Gastroesophageal sphincter (tissue), 4 donors: ENCODE measurements around the gene DRC7. TPM values are rescaled to one million over a fixed set of nuclear protein-coding genes. Genes with fewer than 3 reads are reported as not detected.

Experiments used
- ATAC-seq: fragments of 150-250 bp; one replicate; pipeline ENCODE4 v1.9.1; 2016; ENCODE audit warnings: mild to moderate bottlenecking, moderate library complexity
- H3K27ac ChIP-seq, 4 donors: fragments of 200-600 bp; sonication (generic) in 3 of 4; 1 replicate in 3 of 4; 2 replicates in 1 of 4; pipeline ENCODE4 v1.5.1; 2016 to 2019
- H3K27me3 ChIP-seq: fragments of 200-600 bp; sonication (generic); one replicate; pipeline ENCODE4 v1.5.1; 2019
- H3K36me3 ChIP-seq, 2 donors: fragments of 200-600 bp; sonication (generic); one replicate each; pipeline ENCODE4 v1.5.1; 2019; ENCODE audit warnings: control low read depth in 1 of 2
- H3K4me1 ChIP-seq, 3 donors: fragments of 200-600 bp; sonication (generic); 1 replicate in 2 of 3; 2 replicates in 1 of 3; pipeline ENCODE4 v1.5.1; 2016 to 2019; ENCODE audit warnings: control low read depth in 2 of 3
- H3K4me3 ChIP-seq, 2 donors: fragments of 200-600 bp; sonication (generic); one replicate each; pipeline ENCODE4 v1.5.1; 2019; ENCODE audit warnings: mild to moderate bottlenecking in 1 of 2, moderate library complexity in 1 of 2
- H3K9me3 ChIP-seq, 3 donors: fragments of 200-600 bp; sonication (generic); one replicate each; pipeline ENCODE4 v1.5.1; 2017 to 2019; ENCODE audit warnings: control low read depth in 2 of 3
- CTCF ChIP-seq, 4 experiments: fragments of 200-600 bp in 2 of 4; fragments of 450-650 bp in 2 of 4; sonication (generic) in 1 of 4; IDR thresholded peaks; one replicate each; pipeline ENCODE4 v1.5.1; 2017 to 2019; ENCODE audit warnings: antibody characterized with exemption in 4 of 4, mild to moderate bottlenecking in 2 of 4, moderate library complexity in 2 of 4
- EP300 ChIP-seq: sonication (generic); formaldehyde crosslinking; IDR thresholded peaks from one replicate; pipeline ENCODE4 v1.6.1; 2017; ENCODE audit warnings: antibody characterized with exemption, mild to moderate bottlenecking
- POLR2A ChIP-seq, 2 donors: fragments of 450-650 bp; IDR thresholded peaks; one replicate each; pipeline ENCODE4 v1.6.1; 2017; ENCODE audit warnings: antibody characterized with exemption in 2 of 2, mild to moderate bottlenecking in 2 of 2, moderate library complexity in 1 of 2
- POLR2AphosphoS5 ChIP-seq: sonication (generic); formaldehyde crosslinking; IDR thresholded peaks from one replicate; pipeline ENCODE4 v1.6.1; 2017; ENCODE audit warnings: antibody characterized with exemption
- WGBS, 2 donors: methylation state at CpG; one replicate each; pipeline ENCODE4 v1.1.5; 2018; ENCODE audit warnings: low coverage in 1 of 2; 5-methylcytosine and 5-hydroxymethylcytosine counted together
- total RNA-seq, 4 donors: library from RNA; depleted of rRNA; stranded (reverse); fragments of >200 nt; gene quantifications; one replicate each; pipeline ENCODE4 v1.1.0, GENCODE V29; 2016

DRC7 gene
- total RNA-seq, 4 donors from 2014 or later, result 0.15 TPM; not detected in 3

- H3K4me3 ChIP-seq, result no peak overlapping the region
- no peaks in the 10 kb centered on the region for H3K9me3 ChIP-seq
- no peaks in the 10 kb centered on the region for H3K4me1 ChIP-seq
- no peak overlapping the region for H3K27ac ChIP-seq
- TF ChIP-seq EP300, result no peak
- no peak for TF ChIP-seq POLR2A (IDR thresholded peaks at IDR 0.05)
- no peak for TF ChIP-seq POLR2AphosphoS5
- TF ChIP-seq CTCF (IDR thresholded peaks at IDR 0.05), result no peak
- H3K36me3 ChIP-seq, result peaks cover 0 to 76% of the 10 kb centered on the region in 2 donors
- ATAC-seq, result no peak
- H3K27me3 ChIP-seq, result no peaks in the 10 kb centered on the region
- 93% methylated on average over 3 of the region's 26 CpGs; no CpG with 5 or more reads in 1 of the 2 donors for WGBS, 2 donors
Observed at GRCh38 chr16:57771141-57771785, 76.7 kb downstream of the DRC7 start.

GRCh38 chr16:57773019-57773418 is 78.4 kb downstream of the DRC7 start:
- WGBS, 2 donors, result 67% methylated on average over 9 of the region's 11 CpGs; no CpG with 5 or more reads in 1 of the 2 donors
- H3K36me3 ChIP-seq, result peaks cover 0 to 70% of the 10 kb centered on the region in 2 donors

DNA sequence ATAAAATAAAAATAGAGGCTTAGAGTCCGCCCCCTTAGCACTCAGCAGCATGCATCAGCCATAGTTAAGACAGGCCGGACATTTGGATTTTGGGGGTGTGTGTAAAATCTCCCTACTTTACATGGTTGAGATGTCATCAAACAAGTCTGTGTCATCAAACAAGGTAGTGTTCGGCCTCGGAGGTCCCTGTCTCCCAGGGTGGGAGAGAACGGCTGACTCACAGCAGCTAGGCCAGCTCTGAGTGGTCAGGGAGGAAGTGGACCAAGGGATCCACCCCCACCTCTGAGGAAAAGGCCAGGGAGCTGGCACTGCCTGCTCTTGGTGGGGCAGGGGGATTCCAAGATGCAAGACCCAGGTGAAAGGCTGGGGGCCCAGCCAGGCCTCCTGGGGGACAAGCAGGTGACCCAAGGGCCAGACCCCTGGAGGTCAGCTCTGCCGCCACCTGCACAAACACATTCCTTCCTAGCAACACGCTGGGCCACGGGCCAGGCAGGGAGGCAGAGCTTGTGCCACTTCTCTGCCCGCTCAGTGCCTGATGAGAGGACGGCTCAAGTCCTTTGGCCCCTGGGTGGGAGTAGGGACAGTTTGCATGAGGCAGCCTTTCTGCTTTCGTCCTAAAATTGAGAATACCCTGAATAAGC is 79.2 kb downstream of the DRC7 start:
- H3K36me3 ChIP-seq, result peaks cover 0 to 62% of the 10 kb centered on the region in 2 donors
- no peak for ATAC-seq
- no peaks in the 10 kb centered on the region for H3K4me1 ChIP-seq
- no peak overlapping the region for H3K4me3 ChIP-seq
- H3K27ac ChIP-seq, result no peak overlapping the region
- H3K9me3 ChIP-seq, result no peaks in the 10 kb centered on the region
- no peaks in the 10 kb centered on the region for H3K27me3 ChIP-seq
- TF ChIP-seq POLR2A (IDR thresholded peaks at IDR 0.05) (no peak), EP300 (no peak), CTCF (IDR thresholded peaks at IDR 0.05) (no peak), POLR2AphosphoS5 (no peak)
- 80 to 85% methylated on average over 4 to 11 of the region's 11 CpGs for WGBS, 2 donors

More at GRCh38 chr16:57773019-57773418, 78.4 kb downstream of the DRC7 start:
- ATAC-seq, result no peak
- no peak overlapping the region for H3K27ac ChIP-seq
- no peaks in the 10 kb centered on the region for H3K27me3 ChIP-seq
- H3K4me3 ChIP-seq, result no peak overlapping the region
- no peaks in the 10 kb centered on the region for H3K4me1 ChIP-seq
- no peaks in the 10 kb centered on the region for H3K9me3 ChIP-seq
- TF ChIP-seq POLR2AphosphoS5 (no peak), POLR2A (IDR thresholded peaks at IDR 0.05) (no peak), EP300 (no peak), CTCF (IDR thresholded peaks at IDR 0.05) (no peak)

- Histone ChIP-seq H3K27me3 (no peaks in the 10 kb centered on the region), H3K36me3 (peaks cover 0 to 61% of the 10 kb centered on the region in 2 donors), H3K4me3 (no peak overlapping the region), H3K9me3 (no peaks in the 10 kb centered on the region), H3K4me1 (no peaks in the 10 kb centered on the region), H3K27ac (no peak overlapping the region)
- TF ChIP-seq POLR2AphosphoS5, result no peak
- TF ChIP-seq CTCF (IDR thresholded peaks at IDR 0.05), result no peak
- TF ChIP-seq EP300, result no peak
- TF ChIP-seq POLR2A (IDR thresholded peaks at IDR 0.05), result no peak
- 81% methylated on average over 4 of the region's 12 CpGs; no CpG with 5 or more reads in 1 of the 2 donors for WGBS, 2 donors
- no peak for ATAC-seq
Observed at GRCh38 chr16:57774705-57775285, 80.2 kb downstream of the DRC7 start.
